Activated CD4-positive, alpha-beta T cell treated with anti-CD3 and anti-CD28 coated beads, Interleukin-2, amount 10 ng/mL, durations not matched to agents 24 days and 14 days (primary cell): ENCODE data around the gene TERB1. TPM values are rescaled to one million over a fixed set of nuclear protein-coding genes. Genes with fewer than 3 reads are reported as not detected.
"Not testable (repeated sequence)": the region's sequence is repeated elsewhere in the genome, so short reads cannot be mapped to it uniquely, and the experiment has no call there.

Experiments used
- DNase-seq: peaks from one replicate; pipeline ENCODE4 v3.0.0; 2022
- H3K27ac Mint-ChIP-seq: one replicate; pipeline ENCODE4 v1.8.0; 2022; ENCODE audit warnings: mild to moderate bottlenecking, mixed read lengths
- H3K27me3 Mint-ChIP-seq: one replicate; pipeline ENCODE4 v1.8.0; 2022; ENCODE audit warnings: mixed read lengths
- H3K36me3 Mint-ChIP-seq: one replicate; pipeline ENCODE4 v1.8.0; 2022; ENCODE audit warnings: low read depth, mild to moderate bottlenecking, mixed read lengths
- H3K4me1 Mint-ChIP-seq: one replicate; pipeline ENCODE4 v1.8.0; 2021; ENCODE audit warnings: mixed read lengths
- H3K4me3 Mint-ChIP-seq: one replicate; pipeline ENCODE4 v1.8.0; 2022; ENCODE audit warnings: mild to moderate bottlenecking, moderate library complexity, mixed read lengths
- H3K9me3 Mint-ChIP-seq: one replicate; pipeline ENCODE4 v1.8.0; 2021; ENCODE audit warnings: mixed read lengths
- intact Hi-C: fragments of 100-400 bp; cut with micrococcal nuclease; formaldehyde crosslinking; loops from one replicate; pipeline ENCODE4 v1.15.1; 2023
- total RNA-seq: library from RNA; stranded (reverse); gene quantifications from 2 replicates; pipeline ENCODE4 v1.2.3, GENCODE V29; 2022

The TERB1 gene
- total RNA-seq, 1 donor from 2014 or later: 0.37 TPM

GRCh38 chr16:66793984-66794383 lies 7.4 kb downstream of the TERB1 start:
- H3K9me3 Mint-ChIP-seq, H3K27ac Mint-ChIP-seq, H3K36me3 Mint-ChIP-seq, DNase-seq, H3K4me3 Mint-ChIP-seq, H3K4me1 Mint-ChIP-seq, intact Hi-C loops: not testable (repeated sequence)
- H3K27me3 Mint-ChIP-seq: peaks cover 12% of the 10 kb centered on the region

GRCh38 chr16:66790130-66790733 lies 11.2 kb downstream of the TERB1 start:
- H3K36me3 Mint-ChIP-seq: no peaks in the 10 kb centered on the region
- intact Hi-C loops: no loop called here
- peaks cover 12% of the 10 kb centered on the region for H3K27me3 Mint-ChIP-seq
- H3K27ac Mint-ChIP-seq: no peak overlapping the region
- no peak overlapping the region for H3K4me3 Mint-ChIP-seq
- no peaks in the 10 kb centered on the region for H3K9me3 Mint-ChIP-seq
- H3K4me1 Mint-ChIP-seq: no peaks in the 10 kb centered on the region
- no peak for DNase-seq

- DNase-seq: no peak
- no peak overlapping the region for H3K27ac Mint-ChIP-seq
- H3K9me3 Mint-ChIP-seq: no peaks in the 10 kb centered on the region
- H3K27me3 Mint-ChIP-seq: peaks cover 14% of the 10 kb centered on the region
- intact Hi-C loops: no loop called here
- H3K4me1 Mint-ChIP-seq: no peaks in the 10 kb centered on the region
- no peaks in the 10 kb centered on the region for H3K36me3 Mint-ChIP-seq
- no peak overlapping the region for H3K4me3 Mint-ChIP-seq
Measured at GRCh38 chr16:66787427-66787826, 14.0 kb downstream of the TERB1 start.

GRCh38 chr16:66786551-66786950 lies 14.8 kb downstream of the TERB1 start:
- Mint-ChIP-seq H3K27me3 (peaks cover 9% of the 10 kb centered on the region), H3K9me3 (no peaks in the 10 kb centered on the region), H3K4me3 (no peak overlapping the region), H3K36me3 (no peaks in the 10 kb centered on the region), H3K27ac (no peak overlapping the region), H3K4me1 (no peaks in the 10 kb centered on the region)
- intact Hi-C loops: no loop called here
- DNase-seq: no peak

GRCh38 chr16:66776457-66776856 lies 24.9 kb downstream of the TERB1 start:
- Mint-ChIP-seq H3K9me3 (no peaks in the 10 kb centered on the region), H3K27me3 (no peaks in the 10 kb centered on the region), H3K36me3 (no peaks in the 10 kb centered on the region), H3K4me1 (no peaks in the 10 kb centered on the region), H3K4me3 (no peak overlapping the region), H3K27ac (no peak overlapping the region)
- no peak for DNase-seq
- intact Hi-C loops: no loop called here

GRCh38 chr16:66774981-66775380 lies 26.4 kb downstream of the TERB1 start:
- intact Hi-C loops: no loop called here
- Mint-ChIP-seq H3K4me3 (no peak overlapping the region), H3K36me3 (no peaks in the 10 kb centered on the region), H3K27me3 (peaks cover under 1% of the 10 kb centered on the region), H3K4me1 (no peaks in the 10 kb centered on the region), H3K27ac (no peak overlapping the region), H3K9me3 (no peaks in the 10 kb centered on the region)
- DNase-seq: no peak

- peaks cover 28% of the 10 kb centered on the region for H3K27me3 Mint-ChIP-seq
- H3K4me3 Mint-ChIP-seq: no peak overlapping the region
- no peaks in the 10 kb centered on the region for H3K9me3 Mint-ChIP-seq
- H3K36me3 Mint-ChIP-seq: no peaks in the 10 kb centered on the region
- intact Hi-C loops: loop anchor here (10.0 kb wide), 1 partner anchor 107 kb away; no protein-coding TSS in a partner anchor
- no peak overlapping the region for H3K27ac Mint-ChIP-seq
- no peak for DNase-seq
- no peaks in the 10 kb centered on the region for H3K4me1 Mint-ChIP-seq
Measured at GRCh38 chr16:66758086-66758485, 43.3 kb downstream of the TERB1 start.

GRCh38 chr16:66754819-66755218 lies 46.6 kb downstream of the TERB1 start:
- Mint-ChIP-seq H3K9me3 (no peaks in the 10 kb centered on the region), H3K27me3 (peaks cover 33% of the 10 kb centered on the region), H3K4me1 (peaks cover 20% of the 10 kb centered on the region), H3K27ac (no peak overlapping the region), H3K36me3 (peaks cover 4% of the 10 kb centered on the region), H3K4me3 (no peak overlapping the region)
- intact Hi-C loops: loop anchor here (5.0 to 10.0 kb wide), 2 partner anchors 110 to 148 kb away; no protein-coding TSS in a partner anchor
- DNase-seq: no peak

- Mint-ChIP-seq H3K9me3 (no peaks in the 10 kb centered on the region), H3K4me1 (peaks cover 26% of the 10 kb centered on the region), H3K27me3 (peaks cover 32% of the 10 kb centered on the region), H3K27ac (no peak overlapping the region), H3K36me3 (peaks cover 6% of the 10 kb centered on the region), H3K4me3 (no peak overlapping the region)
- intact Hi-C loops: loop anchor here (5.0 to 10.0 kb wide), 2 partner anchors 111 to 147 kb away; no protein-coding TSS in a partner anchor
- DNase-seq: no peak
Measured at GRCh38 chr16:66754211-66754610, 47.2 kb downstream of the TERB1 start.

- Mint-ChIP-seq H3K27me3 (peaks cover 29% of the 10 kb centered on the region), H3K36me3 (peaks cover 15% of the 10 kb centered on the region), H3K27ac (no peak overlapping the region), H3K9me3 (no peaks in the 10 kb centered on the region), H3K4me1 (peaks cover 35% of the 10 kb centered on the region), H3K4me3 (no peak overlapping the region)
- no peak for DNase-seq
- intact Hi-C loops: loop anchor here (5.0 to 10.0 kb wide), 2 partner anchors 112 to 146 kb away; no protein-coding TSS in a partner anchor
Measured at GRCh38 chr16:66752958-66753357, 48.4 kb downstream of the TERB1 start.

- Mint-ChIP-seq H3K4me1 (peaks cover 39% of the 10 kb centered on the region), H3K36me3 (peaks cover 19% of the 10 kb centered on the region), H3K27me3 (peaks cover 29% of the 10 kb centered on the region), H3K9me3 (no peaks in the 10 kb centered on the region), H3K4me3 (peak overlapping the region; percentile 91), H3K27ac (peak overlapping the region; percentile 84)
- DNase-seq: no peak
- intact Hi-C loops: loop anchor here (5.0 to 10.0 kb wide), 2 partner anchors 112 to 145 kb away; no protein-coding TSS in a partner anchor
Measured at GRCh38 chr16:66752379-66752778, 49.0 kb downstream of the TERB1 start.

- Mint-ChIP-seq H3K4me3 (peak overlapping the region; percentile 91), H3K27me3 (peaks cover 29% of the 10 kb centered on the region), H3K9me3 (no peaks in the 10 kb centered on the region), H3K27ac (peak overlapping the region; percentile 84), H3K36me3 (peaks cover 19% of the 10 kb centered on the region), H3K4me1 (peaks cover 42% of the 10 kb centered on the region)
- intact Hi-C loops: loop anchor here (2.0 to 10.0 kb wide), 3 partner anchors 55 to 145 kb away; partner anchors contain the start of gene CMTM4
- no peak for DNase-seq
Measured at GRCh38 chr16:66751992-66752322, 49.4 kb downstream of the TERB1 start.

- peaks cover 25% of the 10 kb centered on the region for H3K27me3 Mint-ChIP-seq
- peaks cover 23% of the 10 kb centered on the region for H3K36me3 Mint-ChIP-seq
- peak; percentile 95 for DNase-seq
- peaks cover 47% of the 10 kb centered on the region for H3K4me1 Mint-ChIP-seq
- H3K4me3 Mint-ChIP-seq: peak within 1 kb of the TSS; percentile 91
- H3K9me3 Mint-ChIP-seq: no peaks in the 10 kb centered on the region
- peak within 1 kb of the TSS; percentile 90 for H3K27ac Mint-ChIP-seq
- intact Hi-C loops: loop anchor here (2.0 to 10.0 kb wide), 3 partner anchors 55 to 144 kb away; partner anchors contain the start of gene CMTM4
Measured at GRCh38 chr16:66751303-66751991, 49.9 kb downstream of the TERB1 start, which contains the start of gene DYNC1LI2. Gene DYNC1LI2 (minus strand): TSS chr16:66751609. CDS start chr16:66751591, 18 bp downstream.

GRCh38 chr16:66751053-66751302 lies 50.4 kb downstream of the TERB1 start:
- intact Hi-C loops: loop anchor here (2.0 to 10.0 kb wide), 3 partner anchors 54 to 144 kb away; partner anchors contain the start of gene CMTM4

More at GRCh38 chr16:66751053-66751302, 50.4 kb downstream of the TERB1 start:
- Mint-ChIP-seq H3K27ac (peak overlapping the region; percentile 74), H3K4me1 (peaks cover 51% of the 10 kb centered on the region), H3K4me3 (peak overlapping the region; percentile 91), H3K9me3 (no peaks in the 10 kb centered on the region), H3K27me3 (peaks cover 22% of the 10 kb centered on the region), H3K36me3 (peaks cover 26% of the 10 kb centered on the region)
- DNase-seq: peak; percentile 77
